Thyroid gland (tissue), 4 donors: ENCODE results near the gene TRAP1.

Experiments used
- CTCF ChIP-seq, 6 experiments: fragments of 200-600 bp in 3 of 6; fragments of 450-650 bp in 3 of 6; sonication (generic) in 3 of 6; IDR thresholded peaks; one replicate each; pipeline ENCODE4 v1.5.1; 2016 to 2019; ENCODE audit warnings: antibody characterized with exemption in 6 of 6, mild to moderate bottlenecking in 2 of 6, inconsistent platforms in 1 of 6, moderate library complexity in 1 of 6
- POLR2A ChIP-seq, 2 donors: fragments of 450-650 bp; IDR thresholded peaks; one replicate each; pipeline ENCODE4 v1.6.1; 2017; ENCODE audit warnings: antibody characterized with exemption in 2 of 2, mild to moderate bottlenecking in 2 of 2, moderate library complexity in 1 of 2

DNA sequence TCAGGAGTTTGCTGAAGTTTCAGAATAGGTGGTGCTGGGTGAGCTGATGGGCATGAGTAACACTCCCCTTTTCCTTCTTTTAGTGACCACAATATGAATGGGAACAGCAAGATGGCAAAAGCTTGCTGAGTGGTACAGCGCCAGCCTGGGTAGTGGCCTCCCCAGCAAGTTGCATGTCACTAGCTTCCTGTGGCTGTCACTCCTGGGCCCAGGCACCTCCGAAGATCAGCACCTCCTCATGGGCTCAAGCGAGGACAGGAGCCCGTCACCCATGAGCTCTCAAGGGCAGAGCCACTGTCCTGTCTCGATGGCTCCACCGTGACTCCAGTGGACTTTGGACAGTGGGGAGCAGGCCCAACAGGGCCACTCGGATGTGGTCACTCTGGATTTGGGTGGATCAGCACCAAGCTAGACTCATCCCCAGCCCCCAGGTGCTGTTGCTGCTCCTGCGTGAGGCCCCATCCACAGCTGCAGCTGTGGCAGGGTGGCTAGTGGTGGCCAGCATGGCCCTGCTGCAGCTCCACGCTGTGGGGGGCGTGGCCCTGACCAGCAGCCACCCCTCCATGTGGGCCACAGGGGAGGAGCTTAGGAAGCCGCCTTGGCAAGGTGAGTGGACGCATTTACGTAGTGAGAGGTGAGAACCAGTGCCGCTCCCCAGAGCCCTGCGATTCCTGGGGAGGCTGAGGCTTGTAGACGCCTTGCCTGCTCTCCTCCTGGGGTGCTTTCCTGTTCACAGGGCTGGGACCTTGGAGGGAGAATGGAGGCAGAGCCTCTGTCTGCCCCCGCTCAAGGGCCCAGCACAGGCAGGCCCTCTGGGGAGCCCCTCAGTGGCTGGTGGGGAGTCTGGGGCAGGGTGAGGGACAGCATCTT, 76.5 kb downstream of the TRAP1 start:
- no peak for TF ChIP-seq CTCF (IDR thresholded peaks at IDR 0.05)
- no peak for TF ChIP-seq POLR2A (IDR thresholded peaks at IDR 0.05)
